Measurements from ENCODE around the gene TRPV6.

TRPV6 gene

GRCh38 chr7:142862351-142862750 lies 23.2 kb downstream of the TRPV6 start:
- Histone ChIP-seq H3K14ac (ENCODE audit: low read length in 2 of 2) (no peak overlapping the region), H3K23ac (ENCODE audit: low read length in 2 of 2) (no peak overlapping the region), H2BK120ac (ENCODE audit: low read depth, low read length) (no peak overlapping the region), H2BK5ac (ENCODE audit: low read depth, low read length, poor library complexity, severe bottlenecking) (no peak overlapping the region), H2AFZ (ENCODE audit: low read depth, low read length) (no peak overlapping the region), H3K79me1 (replicated peaks; ENCODE audit: low read length, poor library complexity, severe bottlenecking) (no peaks in the 10 kb centered on the region), H3K4me3 (ENCODE audit: insufficient read depth in 1 of 2, low read depth in 1 of 2, low read length in 2 of 2) (no peak overlapping the region), H3K18ac (ENCODE audit: low read depth in 1 of 2, low read length in 2 of 2) (no peak overlapping the region), H3K27ac (ENCODE audit: low read length, poor library complexity, severe bottlenecking) (no peak overlapping the region), H4K91ac (ENCODE audit: low read length) (no peak overlapping the region), H2BK12ac (ENCODE audit: low read length in 2 of 2) (no peak overlapping the region), H3K36me3 (ENCODE audit: control insufficient read depth in 1 of 2, insufficient read depth in 2 of 2, low read depth in 1 of 2, low read length in 2 of 2) (no peaks in the 10 kb centered on the region), H3K4ac (ENCODE audit: low read depth in 1 of 2, low read length in 2 of 2) (no peak overlapping the region), H3K9me3 (ENCODE audit: control insufficient read depth, low read length) (no peaks in the 10 kb centered on the region), H3K4me1 (ENCODE audit: control insufficient read depth, insufficient read depth, low read depth, low read length) (no peaks in the 10 kb centered on the region), H2BK15ac (ENCODE audit: low read depth, poor library complexity, severe bottlenecking) (no peak overlapping the region), H3K27me3 (ENCODE audit: control insufficient read depth in 1 of 2, insufficient read depth in 1 of 2, low read length in 2 of 2) (peaks cover 0 to 13% of the 10 kb centered on the region in 2 experiments), H2AK5ac (ENCODE audit: low read length, severe bottlenecking) (no peak overlapping the region), H3K9ac (ENCODE audit: low read length) (no peak overlapping the region), H3K4me2 (ENCODE audit: low read length, poor library complexity, severe bottlenecking) (no peak overlapping the region), H4K8ac (ENCODE audit: low read length) (no peak overlapping the region)
- DNase-seq, result no peak
- 91% methylated on average over 4 of the region's 4 CpGs for WGBS

GRCh38 chr7:142860968-142861367 lies 24.6 kb downstream of the TRPV6 start:
- no peak overlapping the region for H2BK15ac ChIP-seq (ENCODE audit: low read depth, poor library complexity, severe bottlenecking)
- no peak overlapping the region for H3K9ac ChIP-seq (ENCODE audit: low read length)
- no peak overlapping the region for H3K4ac ChIP-seq (ENCODE audit: low read depth in 1 of 2, low read length in 2 of 2)
- no peaks in the 10 kb centered on the region for H3K79me1 ChIP-seq (replicated peaks; ENCODE audit: low read length, poor library complexity, severe bottlenecking)
- no peaks in the 10 kb centered on the region for H3K9me3 ChIP-seq (ENCODE audit: control insufficient read depth, low read length)
- H3K27me3 ChIP-seq (ENCODE audit: control insufficient read depth in 1 of 2, insufficient read depth in 1 of 2, low read length in 2 of 2), result peaks cover 0 to 17% of the 10 kb centered on the region in 2 experiments
- no peak overlapping the region for H2AK5ac ChIP-seq (ENCODE audit: low read length, severe bottlenecking)
- H2BK120ac ChIP-seq (ENCODE audit: low read depth, low read length), result no peak overlapping the region
- no peaks in the 10 kb centered on the region for H3K4me1 ChIP-seq (ENCODE audit: control insufficient read depth, insufficient read depth, low read depth, low read length)
- no peak overlapping the region for H3K14ac ChIP-seq (ENCODE audit: low read length in 2 of 2)
- H2BK5ac ChIP-seq (ENCODE audit: low read depth, low read length, poor library complexity, severe bottlenecking), result no peak overlapping the region
- H3K18ac ChIP-seq (ENCODE audit: low read depth in 1 of 2, low read length in 2 of 2), result no peak overlapping the region
- H3K4me2 ChIP-seq (ENCODE audit: low read length, poor library complexity, severe bottlenecking), result no peak overlapping the region
- H3K27ac ChIP-seq (ENCODE audit: low read length, poor library complexity, severe bottlenecking), result no peak overlapping the region
- no peak for DNase-seq
- H3K23ac ChIP-seq (ENCODE audit: low read length in 2 of 2), result no peak overlapping the region
- no peaks in the 10 kb centered on the region for H3K36me3 ChIP-seq (ENCODE audit: control insufficient read depth in 1 of 2, insufficient read depth in 2 of 2, low read depth in 1 of 2, low read length in 2 of 2)
- WGBS, result 40% methylated on average over 3 of the region's 3 CpGs
- H4K91ac ChIP-seq (ENCODE audit: low read length), result no peak overlapping the region
- H3K4me3 ChIP-seq (ENCODE audit: insufficient read depth in 1 of 2, low read depth in 1 of 2, low read length in 2 of 2), result no peak overlapping the region
- no peak overlapping the region for H2BK12ac ChIP-seq (ENCODE audit: low read length in 2 of 2)
- no peak overlapping the region for H4K8ac ChIP-seq (ENCODE audit: low read length)
- no peak overlapping the region for H2AFZ ChIP-seq (ENCODE audit: low read depth, low read length)

GRCh38 chr7:142859829-142860228 lies 25.7 kb downstream of the TRPV6 start:
- Histone ChIP-seq H3K9ac (ENCODE audit: low read length) (no peak overlapping the region), H3K4me1 (ENCODE audit: control insufficient read depth, insufficient read depth, low read depth, low read length) (peaks cover 7% of the 10 kb centered on the region), H3K4me3 (ENCODE audit: insufficient read depth in 1 of 2, low read depth in 1 of 2, low read length in 2 of 2) (no peak overlapping the region), H3K23ac (ENCODE audit: low read length in 2 of 2) (no peak overlapping the region), H2AFZ (ENCODE audit: low read depth, low read length) (no peak overlapping the region), H3K4ac (ENCODE audit: low read depth in 1 of 2, low read length in 2 of 2) (no peak overlapping the region), H3K9me3 (ENCODE audit: control insufficient read depth, low read length) (no peaks in the 10 kb centered on the region), H2BK12ac (ENCODE audit: low read length in 2 of 2) (no peak overlapping the region), H4K8ac (ENCODE audit: low read length) (no peak overlapping the region), H3K79me1 (replicated peaks; ENCODE audit: low read length, poor library complexity, severe bottlenecking) (no peaks in the 10 kb centered on the region), H2BK120ac (ENCODE audit: low read depth, low read length) (no peak overlapping the region), H4K91ac (ENCODE audit: low read length) (no peak overlapping the region), H2BK5ac (ENCODE audit: low read depth, low read length, poor library complexity, severe bottlenecking) (no peak overlapping the region), H3K27me3 (ENCODE audit: control insufficient read depth in 1 of 2, insufficient read depth in 1 of 2, low read length in 2 of 2) (peaks cover 5 to 23% of the 10 kb centered on the region in 2 experiments), H2AK5ac (ENCODE audit: low read length, severe bottlenecking) (no peak overlapping the region), H3K36me3 (ENCODE audit: control insufficient read depth in 1 of 2, insufficient read depth in 2 of 2, low read depth in 1 of 2, low read length in 2 of 2) (no peaks in the 10 kb centered on the region), H3K4me2 (ENCODE audit: low read length, poor library complexity, severe bottlenecking) (no peak overlapping the region), H3K18ac (ENCODE audit: low read depth in 1 of 2, low read length in 2 of 2) (no peak overlapping the region), H3K14ac (ENCODE audit: low read length in 2 of 2) (no peak overlapping the region), H3K27ac (ENCODE audit: low read length, poor library complexity, severe bottlenecking) (no peak overlapping the region), H2BK15ac (ENCODE audit: low read depth, poor library complexity, severe bottlenecking) (no peak overlapping the region)
- DNase-seq, result peak; percentile 37
- 40% methylated on average over 5 of the region's 5 CpGs for WGBS

- no peaks in the 10 kb centered on the region for H3K9me3 ChIP-seq (ENCODE audit: control insufficient read depth, low read length)
- no peak overlapping the region for H3K9ac ChIP-seq (ENCODE audit: low read length)
- H3K23ac ChIP-seq (ENCODE audit: low read length in 2 of 2), result no peak overlapping the region
- no peak overlapping the region for H3K4me3 ChIP-seq (ENCODE audit: insufficient read depth in 1 of 2, low read depth in 1 of 2, low read length in 2 of 2)
- H3K79me1 ChIP-seq (replicated peaks; ENCODE audit: low read length, poor library complexity, severe bottlenecking), result no peaks in the 10 kb centered on the region
- H4K91ac ChIP-seq (ENCODE audit: low read length), result no peak overlapping the region
- no peak overlapping the region for H3K27ac ChIP-seq (ENCODE audit: low read length, poor library complexity, severe bottlenecking)
- DNase-seq, result no peak
- H2BK12ac ChIP-seq (ENCODE audit: low read length in 2 of 2), result no peak overlapping the region
- no peak overlapping the region for H3K4me2 ChIP-seq (ENCODE audit: low read length, poor library complexity, severe bottlenecking)
- H2BK120ac ChIP-seq (ENCODE audit: low read depth, low read length), result no peak overlapping the region
- H2BK5ac ChIP-seq (ENCODE audit: low read depth, low read length, poor library complexity, severe bottlenecking), result no peak overlapping the region
- H3K27me3 ChIP-seq (ENCODE audit: control insufficient read depth in 1 of 2, insufficient read depth in 1 of 2, low read length in 2 of 2), result peaks cover 5 to 23% of the 10 kb centered on the region in 2 experiments
- no peak overlapping the region for H3K4ac ChIP-seq (ENCODE audit: low read depth in 1 of 2, low read length in 2 of 2)
- H3K36me3 ChIP-seq (ENCODE audit: control insufficient read depth in 1 of 2, insufficient read depth in 2 of 2, low read depth in 1 of 2, low read length in 2 of 2), result no peaks in the 10 kb centered on the region
- peaks cover 7% of the 10 kb centered on the region for H3K4me1 ChIP-seq (ENCODE audit: control insufficient read depth, insufficient read depth, low read depth, low read length)
- H3K14ac ChIP-seq (ENCODE audit: low read length in 2 of 2), result no peak overlapping the region
- H2AFZ ChIP-seq (ENCODE audit: low read depth, low read length), result no peak overlapping the region
- H3K18ac ChIP-seq (ENCODE audit: low read depth in 1 of 2, low read length in 2 of 2), result no peak overlapping the region
- no peak overlapping the region for H2AK5ac ChIP-seq (ENCODE audit: low read length, severe bottlenecking)
- no peak overlapping the region for H2BK15ac ChIP-seq (ENCODE audit: low read depth, poor library complexity, severe bottlenecking)
- H4K8ac ChIP-seq (ENCODE audit: low read length), result no peak overlapping the region
Measured at GRCh38 chr7:142859411-142859810, 26.1 kb downstream of the TRPV6 start.
